Measurements from ENCODE around the gene HSPB9. TPM values are rescaled to one million over a fixed set of nuclear protein-coding genes. Genes with fewer than 3 reads are reported as not detected.
A peak's percentile ranks its signal among the peaks of the same experiment; 100 is the strongest.

HSPB9 gene
- total and polyA plus RNA-seq, 10 of the 15 experiments (the other 5 are each of a cell fraction or from before 2014, with no cell fraction given) = 0.04 to 0.40 (median 0.11) TPM; not detected in 7

- no peaks in the 10 kb centered on the region; the same call in 2 of the 3 replicates for H3K9me3 ChIP-seq (replicated peaks; ENCODE audit: control insufficient read depth, insufficient read depth, low read length)
- H4K20me1 ChIP-seq (ENCODE audit: control insufficient read depth, insufficient read depth) = no peaks in the 10 kb centered on the region
- RAD21 ChIA-PET (ENCODE audit: unreplicated experiment) = interaction anchor here (0.9 to 2.7 kb wide), 14 partner anchors 11 to 181 kb away, joined by 3 to 16 read pairs (median 4); partner anchors contain the start of genes CNP, DNAJC7, KCNH4 and NKIRAS2
- peaks cover 2 to 3% of the 10 kb centered on the region in 2 experiments; a peak in 2 of 4 replicates for H3K36me3 ChIP-seq (ENCODE audit: control insufficient read depth in 2 of 2, insufficient read depth in 2 of 2, low read length in 1 of 2)
- peak overlapping the region; percentile 94 for H3K9ac ChIP-seq (ENCODE audit: control insufficient read depth, insufficient read depth, low read length)
- no peaks in the 10 kb centered on the region for H3K27me3 ChIP-seq (replicated peaks in 1 of 2; ENCODE audit: control insufficient read depth in 2 of 2, insufficient read depth in 2 of 2, low read length in 1 of 2)
- peak overlapping the region; percentile 79 for H3K4me3 ChIP-seq
- in situ Hi-C loops (cut with MboI) (loop anchor here (5.0 kb wide), 2 partner anchors 90 to 150 kb away; partner anchors contain the start of gene NKIRAS2), intact Hi-C loops (cut with micrococcal nuclease; ENCODE audit: unreplicated experiment) (no loop called here)
- peak overlapping the region; percentile 98 for H3K27ac ChIP-seq (ENCODE audit: control insufficient read depth, insufficient read depth)
- H3K4me1 ChIP-seq (ENCODE audit: control insufficient read depth, insufficient read depth, low read length) = peaks cover 37% of the 10 kb centered on the region
- 16% methylated on average over 12 of the region's 12 CpGs for WGBS (ENCODE audit: insufficient coverage, insufficient replicate concordance, low lambda C conversion rate, missing lambda C conversion rate)
- no TSS peak for BruUV-seq (replicated peaks)
- peak overlapping the region; percentile 75 for H3K4me2 ChIP-seq (ENCODE audit: control insufficient read depth, insufficient read depth)
- DNase-seq (ENCODE audit: low read depth, low spot score) (no peak), FAIRE-seq (no peak), ATAC-seq (peak; percentile 20)
- no peak overlapping the region; the same call in 1 of the 2 replicates for H2AFZ ChIP-seq (ENCODE audit: control insufficient read depth, low read depth, low read length)
- POLR2A ChIA-PET = interaction anchor here (1.0 to 3.5 kb wide), 9 partner anchors 9 to 277 kb away, joined by 3 to 23 read pairs (median 6); partner anchors contain the start of genes CNP, DNAJC7, KAT2A and KCNH4
- peaks cover 13% of the 10 kb centered on the region for H3K79me2 ChIP-seq (ENCODE audit: control insufficient read depth, insufficient read depth, low read length)
- SMC1A ChIA-PET (ENCODE audit: uncharacterized antibody, unreplicated experiment) = interaction anchor here (0.6 to 3.4 kb wide), 11 partner anchors 14 to 636 kb away, joined by 3 to 17 read pairs (median 7); partner anchors contain the start of genes DNAJC7, KCNH4 and ZNF385C
- CTCF ChIA-PET = interaction anchor here (0.5 to 7.5 kb wide), 13 partner anchors 8 to 1694 kb away, joined by 3 to 61 read pairs (median 5); partner anchors contain the start of genes DNAJC7, GHDC and KCNH4
- TF ChIP-seq ZBTB4 (CRISPR knock-in tag; IDR thresholded peaks at IDR 0.05) (no peak), POLR2AphosphoS5 (IDR thresholded peaks at IDR 0.05; ENCODE audit: low read length) (no peak), E2F4 (IDR thresholded peaks at IDR 0.05; ENCODE audit: low read depth, low read length) (no peak), ZSCAN29 (IDR thresholded peaks at IDR 0.05) (no peak), HCFC1 (IDR thresholded peaks at IDR 0.05; ENCODE audit: low read length) (no peak), REST (IDR thresholded peaks at IDR 0.05; ENCODE audit: low read depth, low read length) (no peak), SIN3A (IDR thresholded peaks at IDR 0.05; ENCODE audit: low read depth, low read length) (peak; percentile 46; the same call in 1 of the 2 replicates), DPF2 (IDR thresholded peaks at IDR 0.05) (no peak), PRDM15 (CRISPR knock-in tag; IDR thresholded peaks at IDR 0.05) (no peak), RBBP5 (conservative IDR thresholded peaks at IDR 0.05) (no peak), EED (IDR thresholded peaks at IDR 0.05; ENCODE audit: low read depth) (peak; percentile 24; the same call in 1 of the 2 replicates)
These were observed 10.6 kb upstream of the HSPB9 start for GRCh38 chr17:42111871-42112551.
